ENCODE data around the gene XPNPEP1. TPM values are rescaled to one million over a fixed set of nuclear protein-coding genes. Genes with fewer than 3 reads are reported as not detected.

The XPNPEP1 gene
- total RNA-seq, 1 experiment from 2014 or later = 198 TPM

DNA sequence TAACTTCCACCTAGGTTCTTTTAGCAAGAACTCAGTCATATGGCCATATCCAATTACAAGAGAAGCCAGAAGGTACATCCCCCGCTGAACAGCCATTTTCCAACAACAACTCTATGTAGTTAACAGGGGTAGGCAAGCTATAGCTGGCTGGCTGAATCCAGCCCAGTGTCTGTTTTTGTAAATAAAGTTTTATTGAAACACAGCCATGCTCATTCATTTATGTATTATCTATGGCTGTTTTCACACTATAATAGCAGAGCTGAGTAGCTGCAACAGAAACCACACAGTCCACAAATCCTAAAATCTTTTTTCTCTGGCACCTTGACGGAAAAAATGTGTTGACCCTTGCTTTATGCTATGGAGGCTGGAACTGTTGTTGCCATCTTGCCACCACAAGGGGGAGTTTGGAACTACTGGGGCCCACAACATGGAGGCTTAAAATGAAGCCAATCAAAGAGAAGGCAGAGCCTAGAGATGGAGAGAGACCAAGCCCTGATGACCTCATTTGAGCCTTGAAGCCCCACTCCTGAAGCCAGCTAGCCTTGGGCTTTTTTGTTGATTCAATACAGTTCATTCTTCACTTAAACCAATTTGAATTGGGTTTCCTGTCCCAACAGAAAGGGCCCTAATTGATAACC lies 33.3 kb upstream of the XPNPEP1 start:
- no peak overlapping the region for H3K4me3 ChIP-seq (ENCODE audit: low read length)
- no peak overlapping the region for H3K4me2 ChIP-seq (ENCODE audit: low read depth, low read length, poor library complexity, severe bottlenecking)

DNA sequence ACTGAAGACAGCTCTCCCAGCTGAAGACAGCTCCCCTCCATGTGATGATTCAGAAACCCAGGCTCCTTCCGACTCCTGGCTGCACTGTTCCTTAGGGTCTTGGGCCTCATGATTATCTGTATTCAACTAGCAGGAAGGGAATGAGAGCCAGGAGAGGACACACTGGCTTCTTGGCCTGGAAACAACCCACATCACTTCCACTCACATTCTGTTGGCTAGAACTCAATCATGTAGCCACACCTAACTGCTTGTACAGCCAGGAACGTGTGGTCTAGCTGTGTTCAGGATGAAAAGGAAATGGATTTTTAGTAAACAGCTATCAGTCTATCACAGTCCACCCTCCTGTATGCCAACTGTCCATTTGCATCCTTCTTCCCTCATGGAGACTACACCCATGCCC lies 30.5 kb upstream of the XPNPEP1 start:
- Histone ChIP-seq H3K27me3 (ENCODE audit: low read length) (no peaks in the 10 kb centered on the region), H2AFZ (ENCODE audit: low read length) (no peak overlapping the region), H3K4me3 (ENCODE audit: low read length) (no peak overlapping the region), H3K9ac (ENCODE audit: low read length) (no peak overlapping the region), H3K36me3 (ENCODE audit: insufficient read depth, low read length) (no peaks in the 10 kb centered on the region), H3K4me2 (ENCODE audit: low read depth, low read length, poor library complexity, severe bottlenecking) (no peak overlapping the region), H3K79me2 (ENCODE audit: low read length) (no peaks in the 10 kb centered on the region), H4K20me1 (ENCODE audit: insufficient read depth, low read depth, low read length) (no peaks in the 10 kb centered on the region), H3K4me1 (ENCODE audit: low read length) (peaks cover 2% of the 10 kb centered on the region), H3K9me2 (replicated peaks; ENCODE audit: insufficient read depth, low read length) (no peaks in the 10 kb centered on the region), H3K9me3 (ENCODE audit: low read length) (no peaks in the 10 kb centered on the region), H3K27ac (ENCODE audit: low read length) (no peak overlapping the region)
- no peak for DNase-seq

More for the DNA sequence above, 33.3 kb upstream of the XPNPEP1 start:
- Histone ChIP-seq H4K20me1 (ENCODE audit: insufficient read depth, low read depth, low read length) (no peaks in the 10 kb centered on the region), H3K4me1 (ENCODE audit: low read length) (no peaks in the 10 kb centered on the region), H2AFZ (ENCODE audit: low read length) (peak overlapping the region; percentile 84), H3K9ac (ENCODE audit: low read length) (no peak overlapping the region), H3K36me3 (ENCODE audit: insufficient read depth, low read length) (no peaks in the 10 kb centered on the region), H3K79me2 (ENCODE audit: low read length) (no peaks in the 10 kb centered on the region), H3K27me3 (ENCODE audit: low read length) (no peaks in the 10 kb centered on the region), H3K9me3 (ENCODE audit: low read length) (no peaks in the 10 kb centered on the region), H3K27ac (ENCODE audit: low read length) (no peak overlapping the region), H3K9me2 (replicated peaks; ENCODE audit: insufficient read depth, low read length) (no peaks in the 10 kb centered on the region)
- DNase-seq = peak; percentile 87

DNA sequence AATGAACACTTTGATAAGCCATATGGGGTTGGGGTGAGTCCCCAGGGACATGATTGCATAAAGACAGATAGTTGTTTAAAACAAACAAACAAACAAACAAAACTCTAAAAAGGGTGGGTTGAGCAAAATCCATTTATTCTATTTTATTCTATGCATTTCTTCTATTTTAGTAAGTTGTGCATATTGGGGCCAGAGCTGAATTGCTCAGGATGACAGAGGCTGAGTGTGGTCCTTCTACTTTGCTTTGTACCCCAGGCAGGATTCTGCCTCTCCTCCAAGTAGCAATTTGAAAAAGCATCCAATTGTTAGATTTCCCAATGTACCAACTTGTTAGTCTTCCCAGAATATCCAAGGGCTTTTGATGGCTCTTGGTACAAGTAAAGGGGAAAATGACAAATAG lies 29.2 kb upstream of the XPNPEP1 start:
- no peak overlapping the region for H3K9ac ChIP-seq (ENCODE audit: low read length)
- H3K4me2 ChIP-seq (ENCODE audit: low read depth, low read length, poor library complexity, severe bottlenecking) = no peak overlapping the region

DNA sequence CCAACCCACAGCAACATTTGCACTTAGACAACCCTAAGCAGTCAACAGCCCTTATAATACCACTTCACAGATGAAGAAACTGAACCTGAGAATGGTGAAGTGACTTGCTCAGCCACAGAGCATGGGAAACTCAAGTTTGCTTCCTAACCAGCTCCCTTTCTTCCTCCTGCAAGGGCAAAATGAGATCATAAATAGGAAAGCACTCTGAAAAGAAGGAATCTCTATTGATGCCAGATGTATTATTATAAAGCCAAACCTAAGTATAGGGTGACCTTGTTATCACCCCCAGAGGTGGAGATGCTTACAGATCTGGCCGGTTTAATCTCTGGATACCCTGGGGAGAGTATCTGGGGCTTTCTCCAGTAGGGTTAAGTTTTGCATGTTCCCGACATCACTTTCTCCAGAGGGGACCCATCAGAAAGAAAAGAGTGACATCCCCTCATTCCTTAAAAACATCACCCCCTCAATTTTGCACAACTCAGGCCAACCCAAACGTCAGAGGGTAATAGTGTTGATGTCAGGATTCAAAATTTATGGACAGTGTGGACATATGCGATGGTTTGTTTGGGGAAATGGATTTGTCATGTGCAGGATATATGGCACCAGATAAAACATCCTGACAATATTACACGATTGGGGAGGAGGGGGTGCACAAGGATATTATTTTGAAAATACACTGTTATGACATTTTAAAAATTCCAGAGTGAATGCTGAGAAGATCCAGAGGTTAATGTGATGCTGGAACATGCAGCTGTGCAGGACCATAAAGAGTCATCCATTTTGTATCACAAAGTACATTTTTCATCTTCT lies 24.0 kb upstream of the XPNPEP1 start:
- Histone ChIP-seq H3K4me3 (ENCODE audit: low read length) (no peak overlapping the region), H3K9me2 (replicated peaks; ENCODE audit: insufficient read depth, low read length) (no peaks in the 10 kb centered on the region), H2AFZ (ENCODE audit: low read length) (no peak overlapping the region), H3K27me3 (ENCODE audit: low read length) (no peaks in the 10 kb centered on the region), H3K9ac (ENCODE audit: low read length) (no peak overlapping the region), H3K27ac (ENCODE audit: low read length) (no peak overlapping the region), H3K4me1 (ENCODE audit: low read length) (peaks cover 8% of the 10 kb centered on the region), H3K4me2 (ENCODE audit: low read depth, low read length, poor library complexity, severe bottlenecking) (no peak overlapping the region), H3K36me3 (ENCODE audit: insufficient read depth, low read length) (no peaks in the 10 kb centered on the region), H4K20me1 (ENCODE audit: insufficient read depth, low read depth, low read length) (no peaks in the 10 kb centered on the region), H3K79me2 (ENCODE audit: low read length) (no peaks in the 10 kb centered on the region), H3K9me3 (ENCODE audit: low read length) (no peaks in the 10 kb centered on the region)
- no peak for DNase-seq

More for the DNA sequence above, 29.2 kb upstream of the XPNPEP1 start:
- Histone ChIP-seq H3K9me2 (replicated peaks; ENCODE audit: insufficient read depth, low read length) (no peaks in the 10 kb centered on the region), H4K20me1 (ENCODE audit: insufficient read depth, low read depth, low read length) (no peaks in the 10 kb centered on the region), H3K27ac (ENCODE audit: low read length) (no peak overlapping the region), H3K4me1 (ENCODE audit: low read length) (peaks cover 8% of the 10 kb centered on the region), H3K36me3 (ENCODE audit: insufficient read depth, low read length) (no peaks in the 10 kb centered on the region), H3K9me3 (ENCODE audit: low read length) (no peaks in the 10 kb centered on the region), H3K79me2 (ENCODE audit: low read length) (no peaks in the 10 kb centered on the region), H2AFZ (ENCODE audit: low read length) (no peak overlapping the region), H3K4me3 (ENCODE audit: low read length) (no peak overlapping the region), H3K27me3 (ENCODE audit: low read length) (no peaks in the 10 kb centered on the region)
- DNase-seq = no peak

DNA sequence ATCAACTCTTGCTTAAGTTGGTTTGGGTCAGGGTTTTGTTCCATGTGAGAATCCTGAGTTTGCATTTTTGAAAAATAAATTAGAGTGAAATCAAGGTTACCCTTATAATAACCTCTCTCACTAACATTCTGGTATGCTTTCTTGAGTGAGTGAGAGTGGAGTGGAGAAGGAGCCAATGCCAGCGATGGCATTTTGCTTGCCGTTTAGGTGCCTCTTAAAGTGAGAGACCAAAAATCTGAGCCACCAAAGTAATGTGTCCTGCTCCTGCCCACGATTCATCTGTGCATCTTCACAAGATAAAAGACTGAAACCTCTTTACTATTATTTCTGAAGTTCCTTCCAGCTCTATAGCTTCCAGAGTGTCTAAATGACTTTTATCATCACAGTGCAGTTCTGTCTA lies 23.4 kb upstream of the XPNPEP1 start:
- Histone ChIP-seq H3K4me3 (ENCODE audit: low read length) (no peak overlapping the region), H3K36me3 (ENCODE audit: insufficient read depth, low read length) (no peaks in the 10 kb centered on the region), H3K9me3 (ENCODE audit: low read length) (no peaks in the 10 kb centered on the region), H3K9ac (ENCODE audit: low read length) (no peak overlapping the region), H3K9me2 (replicated peaks; ENCODE audit: insufficient read depth, low read length) (no peaks in the 10 kb centered on the region), H3K27me3 (ENCODE audit: low read length) (no peaks in the 10 kb centered on the region), H3K27ac (ENCODE audit: low read length) (no peak overlapping the region), H2AFZ (ENCODE audit: low read length) (no peak overlapping the region), H3K4me2 (ENCODE audit: low read depth, low read length, poor library complexity, severe bottlenecking) (no peak overlapping the region), H3K79me2 (ENCODE audit: low read length) (no peaks in the 10 kb centered on the region), H3K4me1 (ENCODE audit: low read length) (peaks cover 8% of the 10 kb centered on the region), H4K20me1 (ENCODE audit: insufficient read depth, low read depth, low read length) (no peaks in the 10 kb centered on the region)
- DNase-seq = no peak

DNA sequence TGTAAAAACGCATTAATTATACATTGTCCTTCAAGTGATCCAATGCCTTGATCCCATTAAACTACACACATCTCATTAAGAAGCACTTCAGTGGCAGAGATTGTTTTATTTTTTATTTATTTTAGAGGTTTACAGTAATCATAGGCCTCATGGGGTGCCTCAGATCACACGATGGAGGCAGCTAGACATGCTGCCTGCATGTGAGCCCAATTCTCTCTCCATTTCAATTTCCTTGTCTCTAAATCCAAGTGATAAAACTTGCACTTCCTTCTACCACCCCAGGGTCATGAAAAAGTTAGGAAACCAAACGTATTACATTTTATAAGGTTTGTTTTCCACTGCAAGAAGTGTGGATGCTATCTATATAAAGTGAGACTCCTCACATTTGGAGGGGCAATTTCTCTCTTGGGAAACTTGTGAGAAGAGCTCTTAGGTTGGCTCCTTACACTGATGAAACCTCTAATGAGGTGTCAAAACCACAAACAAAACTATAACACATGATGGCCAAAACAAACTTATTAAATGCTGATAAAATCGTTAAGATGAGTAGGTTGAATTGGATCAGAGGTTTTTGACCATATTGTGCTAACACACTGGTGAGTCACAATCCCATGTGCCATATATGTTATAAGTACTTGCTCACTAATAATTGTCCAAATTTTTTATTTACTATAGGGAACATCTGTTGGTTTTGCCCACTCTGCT lies 22.3 kb upstream of the XPNPEP1 start:
- no peak for DNase-seq
- Histone ChIP-seq H3K36me3 (ENCODE audit: insufficient read depth, low read length) (no peaks in the 10 kb centered on the region), H3K4me3 (ENCODE audit: low read length) (no peak overlapping the region), H3K79me2 (ENCODE audit: low read length) (no peaks in the 10 kb centered on the region), H3K9me2 (replicated peaks; ENCODE audit: insufficient read depth, low read length) (no peaks in the 10 kb centered on the region), H3K27ac (ENCODE audit: low read length) (no peak overlapping the region), H3K27me3 (ENCODE audit: low read length) (no peaks in the 10 kb centered on the region), H3K4me2 (ENCODE audit: low read depth, low read length, poor library complexity, severe bottlenecking) (no peak overlapping the region), H2AFZ (ENCODE audit: low read length) (no peak overlapping the region), H3K4me1 (ENCODE audit: low read length) (peaks cover 8% of the 10 kb centered on the region), H3K9me3 (ENCODE audit: low read length) (no peaks in the 10 kb centered on the region), H4K20me1 (ENCODE audit: insufficient read depth, low read depth, low read length) (no peaks in the 10 kb centered on the region), H3K9ac (ENCODE audit: low read length) (no peak overlapping the region)

DNA sequence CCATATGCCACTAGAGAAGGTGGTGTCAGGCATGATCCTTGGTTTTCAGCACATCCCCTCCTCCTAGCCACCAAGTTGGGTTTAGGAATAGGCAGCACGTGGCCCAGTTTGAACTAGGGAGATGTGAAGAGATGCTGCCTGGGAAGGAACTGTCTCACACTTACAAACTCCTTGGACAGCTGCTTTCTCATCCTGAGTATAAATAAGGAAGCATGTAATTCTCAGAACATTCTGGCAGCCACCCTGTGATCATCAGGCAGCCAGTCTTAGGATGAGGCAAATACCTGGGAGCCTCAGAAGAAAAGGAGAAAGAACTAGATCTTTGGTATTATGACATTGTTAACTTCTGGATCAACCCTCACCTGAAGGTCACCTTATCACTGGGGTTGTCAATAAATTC lies 21.3 kb upstream of the XPNPEP1 start:
- Histone ChIP-seq H3K36me3 (ENCODE audit: insufficient read depth, low read length) (no peaks in the 10 kb centered on the region), H3K9me3 (ENCODE audit: low read length) (no peaks in the 10 kb centered on the region), H3K4me2 (ENCODE audit: low read depth, low read length, poor library complexity, severe bottlenecking) (no peak overlapping the region), H3K4me1 (ENCODE audit: low read length) (peaks cover 8% of the 10 kb centered on the region), H3K27me3 (ENCODE audit: low read length) (no peaks in the 10 kb centered on the region), H3K9me2 (replicated peaks; ENCODE audit: insufficient read depth, low read length) (no peaks in the 10 kb centered on the region), H3K4me3 (ENCODE audit: low read length) (no peak overlapping the region), H3K79me2 (ENCODE audit: low read length) (no peaks in the 10 kb centered on the region), H2AFZ (ENCODE audit: low read length) (no peak overlapping the region), H3K27ac (ENCODE audit: low read length) (no peak overlapping the region), H4K20me1 (ENCODE audit: insufficient read depth, low read depth, low read length) (no peaks in the 10 kb centered on the region), H3K9ac (ENCODE audit: low read length) (no peak overlapping the region)
- DNase-seq = no peak

DNA sequence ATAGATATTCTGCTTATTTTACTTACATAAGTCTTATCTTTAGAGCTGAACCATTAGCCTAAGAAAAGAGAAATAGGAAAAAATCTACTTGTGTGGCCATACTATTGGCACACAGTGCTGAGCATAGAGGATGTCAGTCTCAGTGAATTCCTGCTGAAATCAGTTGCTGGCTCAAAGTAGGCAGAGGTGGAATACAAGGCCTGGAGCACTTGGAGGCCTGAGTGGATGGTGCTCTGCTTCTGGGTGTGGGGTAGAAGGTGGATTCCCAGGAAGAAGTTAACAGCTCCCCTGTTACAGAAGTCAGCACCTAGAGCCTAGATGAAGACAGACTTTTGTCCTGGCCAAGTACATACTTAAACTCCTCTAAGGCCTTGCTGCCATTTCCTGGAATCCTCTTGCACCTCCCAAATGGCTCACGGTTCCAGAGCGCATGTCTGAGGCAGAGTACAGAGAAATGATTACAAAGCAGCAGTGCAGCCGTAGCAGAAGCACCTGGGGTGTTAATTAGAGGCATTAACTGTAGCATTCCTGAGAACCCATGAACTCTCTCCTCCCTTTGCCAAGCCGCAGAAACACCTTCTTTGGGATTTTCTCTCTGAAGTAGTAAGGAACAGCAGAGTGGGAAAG lies 18.0 kb upstream of the XPNPEP1 start:
- no peak overlapping the region for H3K4me2 ChIP-seq (ENCODE audit: low read depth, low read length, poor library complexity, severe bottlenecking)
- H3K9ac ChIP-seq (ENCODE audit: low read length) = no peak overlapping the region
- no peak overlapping the region for H2AFZ ChIP-seq (ENCODE audit: low read length)
- no peak for DNase-seq
- H3K9me3 ChIP-seq (ENCODE audit: low read length) = no peaks in the 10 kb centered on the region
- no peaks in the 10 kb centered on the region for H3K36me3 ChIP-seq (ENCODE audit: insufficient read depth, low read length)
- H3K4me3 ChIP-seq (ENCODE audit: low read length) = no peak overlapping the region
- no peaks in the 10 kb centered on the region for H3K9me2 ChIP-seq (replicated peaks; ENCODE audit: insufficient read depth, low read length)
- H3K79me2 ChIP-seq (ENCODE audit: low read length) = no peaks in the 10 kb centered on the region
- H3K27me3 ChIP-seq (ENCODE audit: low read length) = no peaks in the 10 kb centered on the region
- no peaks in the 10 kb centered on the region for H4K20me1 ChIP-seq (ENCODE audit: insufficient read depth, low read depth, low read length)
- no peaks in the 10 kb centered on the region for H3K4me1 ChIP-seq (ENCODE audit: low read length)
- H3K27ac ChIP-seq (ENCODE audit: low read length) = no peak overlapping the region
